Right lobe of liver (tissue), 4 donors: ENCODE data around the gene PTCSC3.

Experiments
- POLR2A ChIP-seq: fragments of 450-650 bp; IDR thresholded peaks from one replicate; pipeline ENCODE4 v1.6.1; 2017; ENCODE audit warnings: antibody characterized with exemption, mild to moderate bottlenecking
- TF ChIP-seq, protein P1 (sequence below), 4 donors: fragments of 200-600 bp in 3 of 4; fragments of 450-650 bp in 1 of 4; IDR thresholded peaks; one replicate each; pipeline versions ENCODE4 v1.5.1 to v1.8.0; 2016 to 2022; ENCODE audit warnings: antibody characterized with exemption in 4 of 4, mild to moderate bottlenecking in 2 of 4
- donor health status: DM: no; HTN: no; CAD: no.
- donor health status: DM: no; HTN: no; CAD: no.
- donor health status: DM: no; HTN: yes; CAD: no.

DNA sequence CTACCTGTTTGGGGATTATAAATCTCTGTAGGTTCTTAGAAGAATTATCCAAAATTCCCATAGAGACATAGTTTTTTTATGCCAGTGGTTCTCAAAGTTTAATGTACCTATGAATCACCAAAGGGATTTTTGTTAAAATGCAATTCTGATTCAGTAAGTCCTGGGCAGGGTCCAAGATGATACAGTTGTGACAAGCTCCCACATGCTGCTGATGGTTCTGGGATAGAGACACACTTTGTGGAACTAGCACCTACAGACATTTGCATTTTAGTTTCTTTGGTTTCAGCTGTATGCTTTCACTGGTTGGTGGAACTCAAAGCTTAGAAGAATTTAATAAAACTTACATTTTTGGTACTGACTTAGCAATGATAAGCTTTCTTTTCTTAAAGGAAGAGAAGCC, 80.4 kb downstream of the PTCSC3 start:
- TF ChIP-seq POLR2A = no peak
- TF ChIP-seq, protein P1, sequence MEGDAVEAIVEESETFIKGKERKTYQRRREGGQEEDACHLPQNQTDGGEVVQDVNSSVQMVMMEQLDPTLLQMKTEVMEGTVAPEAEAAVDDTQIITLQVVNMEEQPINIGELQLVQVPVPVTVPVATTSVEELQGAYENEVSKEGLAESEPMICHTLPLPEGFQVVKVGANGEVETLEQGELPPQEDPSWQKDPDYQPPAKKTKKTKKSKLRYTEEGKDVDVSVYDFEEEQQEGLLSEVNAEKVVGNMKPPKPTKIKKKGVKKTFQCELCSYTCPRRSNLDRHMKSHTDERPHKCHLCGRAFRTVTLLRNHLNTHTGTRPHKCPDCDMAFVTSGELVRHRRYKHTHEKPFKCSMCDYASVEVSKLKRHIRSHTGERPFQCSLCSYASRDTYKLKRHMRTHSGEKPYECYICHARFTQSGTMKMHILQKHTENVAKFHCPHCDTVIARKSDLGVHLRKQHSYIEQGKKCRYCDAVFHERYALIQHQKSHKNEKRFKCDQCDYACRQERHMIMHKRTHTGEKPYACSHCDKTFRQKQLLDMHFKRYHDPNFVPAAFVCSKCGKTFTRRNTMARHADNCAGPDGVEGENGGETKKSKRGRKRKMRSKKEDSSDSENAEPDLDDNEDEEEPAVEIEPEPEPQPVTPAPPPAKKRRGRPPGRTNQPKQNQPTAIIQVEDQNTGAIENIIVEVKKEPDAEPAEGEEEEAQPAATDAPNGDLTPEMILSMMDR (IDR thresholded peaks at IDR 0.05) = no peak
